ENCODE measurements around the gene GAL3ST3.
"Not testable (repeated sequence)": the region's sequence is repeated elsewhere in the genome, so short reads cannot be mapped to it uniquely, and the experiment has no call there.

The GAL3ST3 gene

GRCh38 chr11:66044757-66045156 is 4.2 kb downstream of the GAL3ST3 start:
- DNase-seq (ENCODE audit: low read depth), result no peak

DNA sequence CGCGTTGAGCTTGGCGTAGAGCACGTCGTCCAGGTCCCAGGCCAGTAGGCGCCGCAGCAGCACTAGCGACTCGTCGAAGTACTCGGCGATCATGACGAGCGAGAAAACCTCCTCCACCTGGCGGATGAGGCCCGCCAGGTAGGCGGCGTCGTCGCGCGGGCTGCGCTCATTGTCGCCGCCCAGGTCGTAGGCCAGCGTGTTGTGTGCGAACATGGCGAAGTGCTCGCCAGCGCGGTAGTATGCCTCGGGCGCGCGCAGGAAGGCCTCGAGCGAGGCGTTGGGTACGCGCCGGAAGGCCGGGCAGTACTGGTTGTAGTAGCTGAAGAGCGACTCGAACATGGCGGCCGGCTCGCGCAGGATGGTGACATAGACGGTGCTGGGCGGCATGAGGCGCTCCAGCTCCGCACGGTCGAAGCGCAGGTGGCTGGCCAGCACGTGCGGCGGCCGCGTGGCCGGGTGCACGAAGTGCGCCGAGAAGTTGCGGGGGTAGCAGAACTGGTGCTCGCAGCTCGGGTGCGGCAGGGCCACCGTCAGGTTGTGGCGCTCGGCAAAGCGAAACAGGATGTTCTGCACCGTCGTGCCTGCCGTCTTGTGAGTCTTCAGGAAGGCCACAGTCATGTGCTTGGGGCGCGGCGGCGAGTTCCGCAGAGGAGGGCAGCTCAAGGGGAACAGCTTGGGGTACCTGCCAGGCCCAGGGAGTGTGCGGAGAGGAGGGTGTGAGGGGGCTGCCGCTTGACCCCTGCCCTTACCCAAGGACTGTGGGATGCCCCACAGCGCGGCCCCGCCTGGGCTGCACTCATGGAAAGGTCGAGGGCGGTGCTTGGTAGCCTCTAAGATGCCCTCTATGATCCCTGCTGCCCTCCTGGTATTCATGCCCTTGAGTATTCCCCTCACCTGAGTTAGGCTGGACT is 5.7 kb downstream of the GAL3ST3 start:
- DNase-seq (ENCODE audit: low read depth), result no peak

- no peak for DNase-seq (ENCODE audit: low read depth)
These were observed 6.5 kb downstream of the GAL3ST3 start for GRCh38 chr11:66042227-66042995.

- no peak for DNase-seq (ENCODE audit: low read depth)
These were observed 9.2 kb downstream of the GAL3ST3 start for GRCh38 chr11:66039765-66040164.

DNA sequence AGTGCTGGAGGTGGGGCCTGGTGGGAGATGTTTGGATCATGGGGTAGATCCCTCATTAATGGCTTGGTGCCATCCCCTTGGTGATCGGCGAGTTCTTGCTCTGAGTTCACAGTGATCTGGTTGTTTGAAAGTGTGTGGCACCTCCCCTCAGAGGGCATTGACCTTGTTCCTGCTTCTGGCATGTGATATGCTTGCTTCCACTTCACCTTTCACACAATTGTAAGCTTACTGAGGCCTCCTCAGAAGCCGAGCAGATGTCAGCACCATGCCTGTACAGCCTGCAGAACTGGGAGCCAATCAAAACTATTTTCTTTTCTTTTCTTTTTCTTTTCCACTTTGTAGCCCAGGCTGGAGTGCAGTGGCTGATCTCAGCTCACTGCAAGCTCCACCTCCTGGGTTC is 11.6 kb downstream of the GAL3ST3 start:
- DNase-seq (ENCODE audit: low read depth), result no peak

- no peak for DNase-seq (ENCODE audit: low read depth)
These were observed 12.6 kb downstream of the GAL3ST3 start for GRCh38 chr11:66036334-66036710.

GRCh38 chr11:66035653-66036333 is 13.2 kb downstream of the GAL3ST3 start:
- no peak for DNase-seq (ENCODE audit: low read depth)

DNA sequence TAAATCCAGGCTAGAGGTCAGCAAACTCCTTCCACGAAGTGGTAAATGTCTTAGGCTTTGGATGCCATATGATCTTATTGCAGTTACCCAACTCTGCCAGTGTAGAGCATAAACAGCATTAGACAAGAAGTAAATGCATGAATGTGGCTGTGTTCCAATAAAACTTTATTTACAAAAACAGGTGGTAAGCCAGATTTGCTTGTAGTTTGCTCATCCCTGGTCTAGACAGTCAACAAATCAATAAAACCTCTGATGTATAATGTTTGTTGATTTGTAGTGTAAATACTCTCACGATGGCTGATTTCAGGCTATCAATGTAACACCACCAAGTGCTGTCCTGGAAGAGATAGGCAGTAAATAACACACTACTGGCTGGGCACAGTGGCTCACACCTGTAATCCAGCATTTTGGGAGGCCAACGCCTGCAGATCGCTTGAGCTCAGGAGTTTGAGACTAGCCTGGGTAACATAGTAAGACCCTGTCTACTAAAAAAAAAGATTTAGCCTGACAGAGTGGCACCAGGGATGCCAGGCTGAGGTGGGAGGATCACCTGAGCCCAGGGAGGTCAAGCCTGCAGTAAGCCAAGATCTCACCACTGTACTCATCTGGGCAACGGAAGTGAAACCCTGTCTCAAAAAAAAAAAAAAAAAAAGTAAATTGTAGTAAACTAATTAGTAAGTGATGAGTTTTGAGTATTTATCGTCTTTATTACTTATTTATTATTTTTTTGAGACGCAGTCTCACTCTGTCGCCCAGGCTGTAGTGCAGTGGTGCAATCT is 15.8 kb downstream of the GAL3ST3 start:
- DNase-seq (ENCODE audit: low read depth), result no peak

DNA sequence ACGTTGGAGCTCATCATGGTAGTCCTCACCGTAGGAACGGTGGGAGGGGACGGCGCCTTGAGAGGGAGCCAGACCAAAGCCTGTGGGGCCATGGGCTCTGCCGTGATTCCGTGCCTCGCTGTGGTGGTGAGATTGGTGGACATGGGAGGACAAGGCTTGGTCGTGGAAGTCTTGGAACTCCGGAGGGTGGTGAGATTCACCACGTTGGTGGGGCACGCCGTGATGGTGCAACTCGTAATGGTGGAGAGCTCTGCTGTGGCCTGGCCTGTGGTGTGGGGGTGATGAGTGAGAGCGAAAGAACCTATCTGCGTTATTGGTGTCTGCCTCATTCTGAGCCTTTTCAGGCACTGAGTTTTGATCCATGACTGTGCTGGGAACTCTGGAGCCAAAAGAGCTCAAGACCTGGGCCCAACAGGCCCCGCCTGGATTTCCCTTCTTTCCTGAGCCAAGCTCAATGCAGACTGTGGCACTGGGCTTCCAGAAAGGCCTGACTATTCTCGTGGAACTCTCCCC is 22.9 kb downstream of the GAL3ST3 start, which contains the start of gene CATSPER1:
CATSPER1 (minus strand) TSS at position 463 of the 513 bp plus-strand sequence; CDS start at position 363, 100 bp downstream.
- no peak for DNase-seq (ENCODE audit: low read depth)

DNA sequence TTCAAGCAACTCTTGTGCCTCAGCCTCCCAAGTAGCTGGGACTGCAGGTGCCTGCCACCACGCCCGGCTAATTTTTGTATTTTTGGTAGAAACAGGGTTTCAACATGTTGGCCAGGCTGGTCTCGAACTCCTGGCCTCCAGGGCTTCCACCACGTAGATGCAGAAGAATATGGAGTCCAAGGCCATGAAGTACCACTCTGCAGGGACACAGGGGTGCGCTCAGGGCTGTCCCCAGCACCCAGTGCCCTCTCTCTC is 25.8 kb downstream of the GAL3ST3 start:
- not testable (repeated sequence) for DNase-seq (ENCODE audit: low read depth)

DNA sequence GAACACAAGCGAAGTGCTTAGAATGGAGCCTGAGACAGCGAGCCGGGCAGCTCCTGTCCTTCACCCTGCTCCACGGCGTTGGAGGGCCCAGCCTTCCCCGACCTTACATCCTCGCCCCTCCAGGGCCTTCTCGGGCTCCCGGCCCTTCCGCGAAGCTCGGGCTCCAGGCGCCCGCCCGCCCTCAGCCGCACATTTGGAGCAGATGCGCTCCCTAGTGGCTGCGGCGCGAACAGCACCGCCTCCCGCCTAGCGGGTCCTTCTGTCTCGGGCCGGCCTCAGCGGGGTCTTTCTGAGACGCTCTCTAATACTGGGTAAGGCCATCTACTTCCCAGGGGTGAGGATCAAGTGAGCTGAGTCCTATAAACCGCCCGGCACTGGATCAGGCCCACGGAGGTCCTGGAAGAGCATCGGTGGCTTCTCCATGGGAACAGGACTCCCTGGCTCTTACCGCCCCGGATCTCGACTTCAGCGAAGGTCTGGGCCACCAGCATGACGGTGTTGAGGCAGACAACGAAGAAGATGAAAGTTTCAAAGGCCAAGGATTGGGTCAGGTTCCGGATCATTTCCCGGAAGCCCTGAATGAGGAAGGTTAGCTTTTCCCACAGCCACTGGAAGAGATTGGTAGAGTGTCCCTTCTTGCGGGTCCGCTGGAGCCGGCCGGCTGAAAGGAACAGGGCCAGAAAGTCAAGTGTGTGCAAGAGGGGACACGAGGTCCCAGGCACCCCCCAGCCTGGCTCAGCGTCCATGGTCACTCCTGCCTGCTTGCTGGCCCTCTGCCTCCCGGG is 26.4 kb downstream of the GAL3ST3 start:
- peak; percentile 69 for DNase-seq (ENCODE audit: low read depth)

- no peak for DNase-seq (ENCODE audit: low read depth)
These were observed 28.2 kb downstream of the GAL3ST3 start for GRCh38 chr11:66020618-66021357.

- DNase-seq (ENCODE audit: low read depth), result no peak
These were observed 28.7 kb downstream of the GAL3ST3 start for GRCh38 chr11:66020212-66020611.

GRCh38 chr11:66017321-66017720 is 31.6 kb downstream of the GAL3ST3 start:
- DNase-seq (ENCODE audit: low read depth), result no peak

DNA sequence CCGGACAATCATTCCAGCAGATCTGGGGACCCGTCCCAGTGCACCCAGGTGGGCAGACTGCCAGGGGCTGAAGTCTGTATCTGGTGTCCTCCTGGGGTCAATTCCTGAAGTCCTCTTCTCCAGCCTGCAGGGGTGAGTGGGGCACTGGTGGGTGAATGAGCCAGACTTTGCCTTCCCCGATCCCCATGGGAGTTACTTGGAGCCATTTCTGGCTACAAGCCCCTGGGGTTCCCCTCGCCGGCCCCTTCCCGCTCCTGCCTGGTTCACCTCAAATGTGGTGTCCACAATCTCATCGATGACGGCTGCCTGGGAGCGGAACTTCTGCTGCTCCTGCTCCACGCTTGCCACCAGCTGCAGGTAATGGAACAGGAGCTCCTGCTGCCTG is 32.2 kb downstream of the GAL3ST3 start:
- DNase-seq (ENCODE audit: low read depth), result no peak

DNA sequence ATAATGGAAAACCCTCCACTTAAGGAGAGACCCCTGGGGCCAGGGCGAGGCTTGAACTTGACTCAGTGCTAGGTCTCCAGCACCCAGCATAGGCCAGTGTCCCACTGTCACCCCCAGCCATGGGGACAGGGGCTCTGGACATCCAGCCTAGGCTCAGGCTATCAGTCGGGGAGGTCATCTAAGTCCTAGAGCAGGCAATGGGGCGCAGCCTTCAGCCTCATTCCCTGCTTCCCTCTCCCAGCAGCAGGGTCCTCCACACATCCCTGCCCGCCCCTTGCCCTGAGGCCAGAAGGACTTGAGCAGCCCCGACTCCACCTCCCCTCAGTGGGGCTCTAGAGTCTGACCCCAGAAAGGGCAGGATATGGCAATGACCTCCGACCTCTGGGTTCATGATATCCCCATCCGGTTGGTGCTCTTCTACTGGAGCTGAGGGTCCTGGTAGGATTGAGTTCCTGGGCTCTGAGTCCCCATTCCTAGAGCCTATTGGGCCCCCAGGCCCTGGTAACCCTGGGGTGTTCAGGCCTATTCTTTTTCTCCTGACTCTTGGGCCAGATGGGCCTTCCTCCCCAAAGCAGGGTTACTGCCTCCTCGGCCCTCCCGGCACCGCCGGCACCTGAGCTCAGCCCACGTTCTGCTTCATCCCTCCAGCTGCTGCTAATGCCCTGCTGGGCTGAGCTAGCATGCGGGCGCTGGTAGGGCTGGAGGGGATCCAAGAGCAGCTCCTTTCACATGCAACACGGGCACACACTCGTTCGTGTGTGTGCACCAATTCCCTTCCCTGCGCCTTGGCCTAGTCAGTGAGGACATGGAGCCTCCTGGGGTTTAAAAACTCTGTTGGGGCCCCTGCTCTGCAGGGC is 32.8 kb downstream of the GAL3ST3 start:
- DNase-seq (ENCODE audit: low read depth), result no peak

DNA sequence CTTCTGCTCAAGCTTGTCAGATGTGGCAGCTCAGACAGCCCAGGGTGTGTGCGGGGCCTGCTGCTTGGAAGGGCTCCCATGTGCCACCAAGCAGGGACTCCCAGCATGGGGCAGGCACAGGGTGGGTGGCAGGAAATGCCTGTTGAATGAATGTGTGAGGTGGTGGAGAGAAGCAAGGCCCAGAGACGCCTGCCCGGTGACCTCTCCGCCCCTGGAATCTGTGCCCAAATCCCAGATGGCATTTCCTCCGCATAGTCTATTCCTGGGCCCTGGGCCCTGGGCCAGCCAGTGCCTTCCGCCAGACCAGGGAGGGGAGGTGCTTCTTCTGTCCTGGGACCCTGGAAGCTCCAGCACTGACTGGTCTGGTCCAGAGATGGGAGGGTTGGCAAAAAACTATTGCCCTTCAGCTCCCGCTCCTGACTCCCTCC is 33.5 kb downstream of the GAL3ST3 start:
- DNase-seq (ENCODE audit: low read depth), result no peak

DNA sequence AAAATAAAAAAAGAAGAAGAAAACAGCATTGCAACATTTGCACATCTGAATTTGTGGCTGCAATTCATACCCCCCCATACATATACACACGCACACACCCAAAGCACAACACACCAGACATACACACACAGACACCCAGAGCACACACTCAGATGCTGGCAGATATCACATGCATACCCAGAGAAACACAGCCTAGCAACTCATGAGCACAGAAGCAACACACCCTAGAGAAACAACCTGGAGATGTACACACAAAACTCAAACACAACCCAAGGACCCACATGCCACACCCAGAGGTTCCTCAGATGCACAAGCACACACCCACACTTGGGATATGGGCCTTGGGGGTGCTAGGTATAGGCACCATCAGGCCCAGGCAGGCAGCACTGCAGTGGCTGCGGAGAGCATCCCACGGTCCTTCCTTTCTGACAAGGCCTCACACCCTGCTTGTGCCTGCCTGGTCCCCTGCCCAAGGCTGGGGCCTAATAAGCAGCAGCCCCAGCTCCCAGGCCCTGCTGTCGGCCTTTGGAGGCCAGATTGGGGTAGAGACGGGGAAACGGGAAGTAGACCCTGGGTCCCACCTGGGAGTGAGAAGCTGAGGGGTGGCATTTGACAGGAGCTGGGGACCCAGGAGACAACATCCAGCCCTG is 34.0 kb downstream of the GAL3ST3 start:
- no peak for DNase-seq (ENCODE audit: low read depth)

DNA sequence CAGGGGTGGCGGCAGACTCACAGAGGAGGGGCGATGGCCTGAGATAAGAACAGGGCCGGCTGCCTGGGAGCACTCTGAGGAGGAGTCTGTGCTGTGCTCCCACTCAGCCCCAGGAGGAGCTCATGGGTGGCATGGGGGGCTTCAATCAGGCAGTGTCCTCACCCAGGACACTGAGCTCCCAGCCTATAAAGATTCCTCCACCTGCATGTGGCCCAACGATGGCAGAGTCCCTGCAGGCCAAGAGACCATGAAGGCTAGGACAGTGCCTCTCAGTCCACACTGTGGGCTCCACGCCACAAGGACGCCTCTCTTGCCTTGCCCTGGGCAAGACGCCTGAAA is 35.2 kb downstream of the GAL3ST3 start:
- DNase-seq (ENCODE audit: low read depth), result no peak

All from activated T-helper 9 cell treated with anti-CD3 and anti-CD28 coated beads, Interleukin-2, amount 50 U/mL, for 16 hours (primary cell).